T-helper 1 cell treated with Interleukin-12 subunit alpha and Interleukin-12 subunit beta and Interleukin-4 antibody, amounts not matched to agents 30 ng/mL and 1 ng/mL, for 36 hours (primary cell): Measurements from ENCODE around the gene C16orf89. TPM values are rescaled to one million over a fixed set of nuclear protein-coding genes. Genes with fewer than 3 reads are reported as not detected.
"Not testable (repeated sequence)": the region's sequence is repeated elsewhere in the genome, so short reads cannot be mapped to it uniquely, and the experiment has no call there.

Source experiments
- intact Hi-C: fragments of 100-400 bp; cut with micrococcal nuclease; formaldehyde crosslinking; loops from one replicate; pipeline ENCODE4 v1.15.1; 2024
- total RNA-seq: library from RNA; stranded (reverse); gene quantifications from 2 replicates; pipeline ENCODE4 v1.2.3, GENCODE V29; 2022

The C16orf89 gene
- total RNA-seq, 1 donor from 2014 or later = not detected

DNA sequence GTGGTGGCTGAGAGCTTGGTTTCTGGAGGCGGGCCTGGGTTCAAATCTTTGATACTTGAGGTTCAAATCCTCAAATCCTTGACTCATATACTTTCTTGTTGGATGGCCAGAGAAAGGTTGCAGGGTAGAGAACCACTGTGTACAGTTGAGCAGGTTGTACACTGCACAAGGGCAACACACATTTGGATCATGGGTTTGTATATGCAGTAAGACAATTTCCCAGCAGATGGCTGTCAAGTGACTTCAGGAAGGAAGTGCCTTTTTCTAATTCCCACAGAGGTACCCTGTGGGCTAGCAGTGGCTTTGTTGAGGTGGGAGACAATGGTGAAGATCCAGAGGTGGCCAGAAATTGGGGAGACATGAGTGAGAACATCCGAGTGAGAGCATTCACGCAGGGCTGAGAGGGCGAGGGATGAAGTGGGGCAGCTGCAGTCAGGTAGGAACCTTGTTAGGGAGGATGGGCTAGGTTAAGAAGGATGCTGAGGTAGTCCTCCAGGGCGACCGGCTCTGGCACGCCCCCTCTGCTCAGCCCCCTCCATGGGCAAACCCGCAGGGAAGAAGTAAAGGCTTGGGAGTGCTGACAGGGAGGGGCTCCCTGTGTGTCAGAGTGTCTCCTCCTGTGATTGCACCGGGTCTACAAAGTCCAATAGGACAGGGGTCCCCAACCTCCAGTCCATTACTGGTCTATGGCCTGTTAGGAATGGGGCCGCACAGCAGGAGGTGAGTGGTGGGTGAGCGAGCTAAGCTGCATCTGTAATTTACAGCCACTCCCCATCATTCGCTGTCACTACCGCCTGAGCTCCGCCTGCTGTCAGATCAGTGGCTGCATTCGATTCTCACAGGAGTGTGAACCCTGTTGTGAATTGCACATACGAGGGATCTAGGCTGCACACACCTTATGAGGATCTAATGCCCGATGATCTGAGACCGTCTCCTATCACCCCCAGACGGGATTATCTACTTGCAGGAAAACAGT lies 2.7 kb downstream of the C16orf89 start:
- intact Hi-C loops = no loop called here

DNA sequence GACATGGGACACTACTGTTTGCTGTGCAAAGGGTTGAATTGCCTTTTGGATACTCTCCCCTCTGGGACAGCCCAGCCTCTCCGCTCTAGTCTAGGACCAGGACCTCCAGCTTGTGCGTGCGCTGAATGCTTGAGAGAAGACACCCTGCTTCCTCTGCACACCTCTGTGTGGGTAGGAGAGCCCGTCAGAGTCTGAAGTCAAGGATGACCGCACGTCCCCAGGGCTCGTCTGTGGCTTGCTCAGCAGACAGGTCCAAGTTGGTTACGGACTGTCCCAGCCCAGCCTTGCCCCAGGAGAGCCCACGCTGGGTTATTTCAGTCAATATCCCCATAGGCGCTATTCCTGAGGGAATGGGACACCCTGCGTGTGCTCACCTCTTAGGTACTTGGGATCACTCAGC lies 3.7 kb downstream of the C16orf89 start:
- intact Hi-C loops = no loop called here

DNA sequence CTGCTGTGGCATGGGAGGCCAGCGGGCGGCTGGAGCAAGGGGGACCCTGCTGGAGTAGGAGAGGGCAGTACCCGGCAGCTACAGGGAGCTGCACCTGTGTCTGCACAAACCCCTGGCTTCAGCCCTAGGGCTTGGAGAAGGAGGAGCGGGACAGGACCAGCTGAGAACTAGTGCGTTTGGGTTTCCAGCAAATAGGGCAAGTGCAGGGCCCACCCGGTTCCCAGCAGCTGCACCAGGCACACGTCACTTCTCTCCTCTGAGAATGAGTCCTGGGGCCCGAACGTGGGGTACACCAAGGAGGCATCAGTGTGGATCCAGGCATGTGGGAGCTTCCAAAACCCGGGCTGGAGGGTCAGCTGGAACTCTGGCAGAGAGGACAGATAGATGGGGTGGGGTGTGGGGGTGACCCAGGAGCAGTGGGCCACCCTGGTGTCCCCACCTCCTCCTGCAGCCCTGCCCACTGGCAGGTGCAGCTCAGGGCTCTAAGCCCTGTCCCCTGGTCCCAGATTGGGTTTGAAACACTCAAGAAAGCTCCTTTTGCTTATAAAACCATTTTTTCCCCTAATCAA lies 5.6 kb downstream of the C16orf89 start:
- intact Hi-C loops = no loop called here

DNA sequence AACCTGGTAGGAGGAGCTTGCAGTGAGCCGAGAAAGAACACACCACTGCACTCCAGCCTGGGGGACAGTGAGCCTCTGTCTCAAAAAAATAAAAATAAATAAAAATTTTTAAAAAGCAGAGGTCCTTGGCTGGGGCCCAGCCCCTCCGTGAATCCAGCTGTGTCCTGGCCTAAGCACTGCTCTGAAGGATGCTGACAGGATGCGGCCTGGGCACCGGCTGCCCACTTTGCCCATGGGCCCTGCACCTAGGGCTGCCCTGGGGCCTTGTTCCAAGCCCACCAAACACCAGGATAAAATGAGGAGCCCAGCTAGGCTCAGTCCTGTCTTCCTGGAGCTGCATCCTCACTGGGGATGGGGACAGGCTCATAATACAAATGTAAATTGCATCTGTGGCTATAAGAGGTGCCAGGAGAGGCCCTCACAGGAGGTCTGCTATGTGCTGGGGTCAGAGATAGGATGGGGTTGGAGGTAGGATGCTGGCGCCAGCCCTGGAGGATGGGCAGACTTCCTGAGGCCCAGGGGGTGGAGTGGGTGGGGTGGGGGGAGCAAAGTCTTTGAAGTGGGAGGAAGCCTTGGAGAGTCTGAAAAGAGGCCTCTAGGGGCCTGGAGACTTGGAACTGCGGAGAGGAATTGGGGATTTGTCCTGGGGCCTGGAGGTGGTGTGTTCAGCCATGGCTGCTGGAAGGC lies 6.2 kb downstream of the C16orf89 start:
- intact Hi-C loops = no loop called here

DNA sequence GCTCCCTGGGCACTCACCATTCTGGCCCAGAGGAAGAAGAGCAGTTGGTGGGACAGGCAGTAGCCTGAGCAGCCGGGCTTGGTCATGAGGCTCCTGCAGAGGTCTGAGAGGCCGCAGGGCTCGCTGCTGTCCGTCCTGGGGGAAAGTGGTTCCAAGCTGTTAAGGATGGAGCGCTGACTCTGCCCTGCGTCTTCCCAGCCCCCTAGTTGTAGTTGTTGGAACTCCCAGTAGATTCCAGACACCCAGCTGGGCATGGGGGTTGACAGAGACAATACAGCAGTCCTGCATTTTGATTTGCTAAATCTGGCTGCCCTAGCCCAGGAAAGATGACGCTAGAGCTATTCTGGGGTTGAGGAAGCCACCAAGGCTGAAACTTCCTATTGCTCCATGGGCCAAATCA lies 7.3 kb downstream of the C16orf89 start:
- intact Hi-C loops = no loop called here

DNA sequence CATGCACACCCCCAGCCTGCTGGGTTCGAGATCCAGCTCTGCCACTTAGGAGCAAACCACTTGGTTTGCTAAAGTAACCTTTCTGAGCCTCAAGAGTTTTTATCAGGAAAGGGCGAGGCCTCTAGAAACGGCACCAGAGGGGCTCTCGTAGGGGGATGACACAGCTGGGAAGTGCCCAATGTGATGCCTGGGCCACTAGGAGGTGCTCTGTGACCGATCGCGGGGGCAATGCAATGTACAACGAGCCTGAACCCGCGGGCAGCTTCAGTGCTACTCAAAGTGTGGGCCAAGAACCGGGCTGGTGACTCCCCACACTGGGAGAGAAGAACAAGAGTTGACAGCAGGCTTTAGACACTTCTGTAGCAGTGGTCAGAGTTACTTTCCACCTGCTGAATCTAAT lies 9.4 kb downstream of the C16orf89 start:
- intact Hi-C loops = loop anchor here (1.0 to 2.0 kb wide), 2 partner anchors 28 to 36 kb away; no protein-coding TSS in a partner anchor

DNA sequence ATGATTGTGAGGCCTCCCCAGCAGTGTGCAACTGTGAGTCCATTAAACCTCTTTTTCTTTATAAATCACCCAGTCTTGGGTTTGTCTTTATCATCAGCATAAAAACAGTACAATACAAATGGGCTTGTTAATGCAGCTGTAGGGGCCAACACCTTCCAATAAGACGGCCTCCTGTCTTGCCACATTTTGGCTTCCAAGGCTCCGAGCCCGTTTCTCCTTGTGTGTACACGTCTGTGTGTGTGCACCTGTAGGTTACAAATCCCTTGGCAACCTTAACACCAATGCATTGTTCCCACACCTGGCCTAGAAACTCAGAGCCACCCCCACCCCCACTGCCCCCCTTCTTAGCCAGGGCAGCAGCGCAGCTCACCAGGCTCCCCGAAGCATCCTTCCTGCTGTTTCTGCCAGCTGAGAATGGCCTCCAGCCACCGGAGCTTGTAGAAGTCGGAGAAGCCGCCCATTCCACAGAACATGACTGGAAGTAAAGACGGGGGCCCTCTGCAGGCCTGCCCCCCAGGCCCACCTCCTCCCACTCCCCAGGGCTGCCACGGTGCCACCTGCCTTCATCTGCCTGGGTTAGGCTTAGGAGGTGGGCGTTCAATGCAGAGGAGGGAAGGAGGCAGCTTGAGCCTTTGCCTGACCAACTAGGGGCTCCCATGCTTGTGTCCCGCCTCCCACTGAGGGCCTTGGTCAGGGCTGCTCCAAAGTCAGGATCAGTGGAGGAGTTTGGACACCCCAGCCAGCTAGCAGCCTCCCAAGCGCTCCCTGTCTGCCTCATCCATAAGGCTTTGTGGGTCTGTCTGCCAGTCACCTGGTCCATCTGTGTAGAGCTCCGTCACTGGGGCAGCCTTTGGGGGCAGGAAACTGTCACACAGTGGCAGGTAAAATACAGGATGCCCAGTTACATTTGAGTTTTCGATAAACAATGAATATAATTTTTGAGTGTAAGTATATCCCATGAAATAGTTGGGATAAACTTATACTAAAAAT lies 10.6 kb downstream of the C16orf89 start:
- intact Hi-C loops = no loop called here

DNA sequence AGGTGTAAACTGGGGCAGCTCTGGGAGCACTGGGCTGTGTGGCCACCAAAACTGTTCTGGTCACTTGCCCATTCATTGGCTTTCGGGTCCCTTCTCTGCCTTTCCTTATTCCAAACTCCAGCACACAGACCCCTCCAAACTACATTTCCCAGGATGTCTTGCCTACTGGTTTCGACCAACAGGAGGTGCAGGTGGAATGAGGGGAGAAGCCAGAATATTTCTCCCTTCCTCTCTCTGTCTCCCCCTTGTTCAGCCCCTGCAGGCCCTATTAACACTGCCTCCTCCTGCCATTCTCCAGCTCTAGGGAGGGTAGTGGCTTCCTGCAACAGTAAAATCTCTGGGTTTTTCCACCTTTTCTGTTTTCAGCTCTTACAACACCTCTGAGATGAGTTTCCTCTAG lies 18.8 kb downstream of the C16orf89 start:
- intact Hi-C loops = no loop called here

DNA sequence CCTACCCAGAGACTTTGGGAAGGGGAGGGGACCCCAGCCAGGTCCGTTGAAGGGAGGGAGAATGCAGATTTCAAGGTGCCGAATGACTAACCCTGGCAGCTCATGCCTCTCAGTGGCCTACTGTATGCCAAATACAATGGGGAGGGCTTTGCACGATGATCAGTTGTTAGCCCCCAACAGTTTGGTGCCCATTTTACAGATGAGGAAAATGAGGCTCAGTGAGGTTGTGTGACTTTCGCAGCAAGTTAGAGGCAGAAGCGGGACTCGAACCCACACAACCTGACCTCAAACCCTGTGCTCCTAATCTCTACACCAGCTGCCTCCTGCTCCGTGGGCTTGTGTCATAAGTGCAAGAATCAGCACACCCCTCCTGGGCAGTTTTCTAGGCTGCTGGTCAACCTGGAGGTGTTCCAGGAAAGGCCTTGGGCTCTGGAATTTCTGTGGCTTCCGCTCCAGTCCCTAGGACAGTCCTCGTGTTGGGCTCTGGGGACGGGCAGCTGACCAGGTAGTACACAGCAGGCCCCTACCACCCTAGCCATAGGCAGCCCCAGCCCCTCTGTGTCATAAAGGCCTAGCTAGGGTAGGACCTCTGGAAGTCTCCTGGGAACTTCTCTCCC lies 20.1 kb downstream of the C16orf89 start:
- intact Hi-C loops = no loop called here

DNA sequence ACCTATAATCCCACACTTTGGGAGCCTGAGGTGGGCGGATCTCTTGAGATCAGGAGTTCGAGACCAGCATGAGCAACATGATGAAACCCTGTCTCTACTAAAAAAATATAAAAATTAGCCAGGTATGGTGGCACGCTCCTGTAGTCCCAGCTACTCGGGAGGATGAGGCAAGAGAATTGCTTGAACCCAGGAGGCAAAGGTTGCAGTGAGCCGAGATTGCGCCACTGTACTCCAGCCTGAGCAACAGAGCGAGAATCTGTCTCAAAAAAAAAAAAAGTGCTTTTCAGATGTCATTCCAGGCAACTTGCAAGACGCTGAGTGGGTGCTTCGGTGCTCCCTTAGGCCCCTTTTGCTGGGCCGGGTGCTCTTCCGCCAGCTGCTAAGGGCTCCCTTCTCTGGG lies 21.2 kb downstream of the C16orf89 start:
- intact Hi-C loops = not testable (repeated sequence)

DNA sequence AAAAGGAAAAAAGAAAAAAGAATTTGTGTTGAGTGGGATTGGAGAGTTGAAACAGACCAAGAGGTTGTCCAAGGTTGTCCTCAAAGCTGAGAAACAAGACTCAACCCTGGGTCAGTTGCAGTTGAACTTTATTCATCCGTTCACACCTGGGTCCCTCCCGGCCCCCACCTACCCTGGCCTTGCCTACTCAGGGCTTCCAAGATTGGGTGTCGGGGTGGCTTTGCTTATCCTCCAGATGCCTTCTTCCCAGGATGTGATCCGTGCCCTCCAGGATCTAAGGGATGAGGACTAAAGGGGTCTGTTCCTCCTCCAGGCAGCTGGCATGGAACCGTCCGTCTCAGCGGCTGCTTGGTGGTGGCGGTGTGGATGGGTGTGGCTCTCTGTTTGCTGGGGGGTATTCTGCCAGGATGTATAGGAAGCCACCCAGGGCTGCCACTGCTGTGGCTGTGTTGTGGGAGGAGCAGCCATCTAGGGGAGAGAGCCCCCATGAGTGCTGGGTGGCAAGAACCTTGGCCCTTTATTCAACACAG lies 21.7 kb downstream of the C16orf89 start:
- intact Hi-C loops = no loop called here

DNA sequence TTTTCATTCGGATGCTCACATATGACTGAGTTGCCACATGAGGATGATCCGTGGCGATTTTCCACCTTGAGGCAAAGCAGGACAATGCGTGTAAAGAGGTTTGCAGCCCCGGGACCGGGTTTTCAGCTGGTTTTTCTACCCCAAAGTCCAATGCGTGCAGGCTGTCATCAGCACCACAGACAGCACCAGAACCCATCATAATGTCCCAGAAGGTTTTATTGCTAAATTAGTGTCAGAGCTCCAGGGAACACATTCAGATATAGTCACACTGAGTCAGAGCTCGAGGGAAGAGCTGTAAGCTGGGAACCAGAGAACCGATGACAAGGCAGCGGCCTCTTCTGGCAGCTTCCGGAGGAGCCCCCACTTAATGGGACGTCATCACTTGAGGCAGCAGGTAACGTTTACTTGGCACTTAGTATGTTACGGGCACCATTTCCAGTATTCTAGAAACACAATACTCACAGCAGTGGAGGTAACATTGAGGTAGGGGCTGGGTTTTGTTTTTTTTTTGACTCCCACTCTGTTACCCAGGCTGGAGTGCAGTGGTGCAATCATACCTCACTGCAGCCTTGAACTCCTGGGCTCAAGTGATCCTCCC lies 23.1 kb downstream of the C16orf89 start:
- intact Hi-C loops = no loop called here

DNA sequence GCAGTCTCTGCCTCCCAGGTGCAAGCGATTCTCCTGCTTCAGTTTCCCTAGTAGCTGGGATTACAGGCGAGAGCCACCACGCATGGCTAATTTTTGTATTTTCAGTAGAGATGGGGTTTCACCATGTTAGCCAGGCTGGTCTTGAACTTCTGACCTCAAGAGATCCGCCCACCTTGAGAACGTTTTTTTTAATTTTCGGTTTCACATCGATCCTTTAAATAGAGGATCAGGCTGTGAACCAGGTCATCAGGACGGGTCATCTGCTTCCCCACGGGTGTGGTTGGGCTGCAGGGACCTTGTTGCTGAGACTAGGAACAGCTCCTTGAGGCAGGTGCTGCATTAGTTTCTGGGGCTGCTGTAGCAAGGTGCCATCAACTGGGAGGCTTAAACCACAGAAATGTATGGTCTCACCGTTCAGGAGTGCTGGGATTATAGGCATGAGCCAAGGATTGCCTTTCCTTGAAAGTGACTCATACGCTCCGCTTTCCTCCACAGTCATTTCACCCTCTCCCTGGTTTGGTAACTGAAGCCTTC lies 24.1 kb downstream of the C16orf89 start:
- intact Hi-C loops = no loop called here

DNA sequence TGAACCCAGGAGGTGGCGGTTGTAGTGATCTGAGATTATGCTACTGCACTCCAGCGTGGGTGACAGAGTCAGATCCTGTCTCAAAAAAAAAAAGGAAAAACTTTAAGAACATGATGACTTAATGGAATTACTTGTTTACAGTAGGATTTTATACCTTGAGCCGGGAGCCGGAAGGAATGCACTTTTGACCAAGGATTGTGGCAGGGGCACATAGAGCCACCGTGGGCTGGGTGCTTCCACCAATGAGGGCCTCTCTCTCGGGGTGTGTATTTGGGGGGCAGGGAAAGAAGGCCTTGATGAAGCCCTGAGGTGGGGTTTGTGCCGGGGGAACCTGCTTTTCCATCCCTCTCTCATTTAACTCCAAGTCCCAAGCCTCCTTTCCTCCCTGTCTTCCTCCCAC lies 25.3 kb downstream of the C16orf89 start:
- intact Hi-C loops = no loop called here

DNA sequence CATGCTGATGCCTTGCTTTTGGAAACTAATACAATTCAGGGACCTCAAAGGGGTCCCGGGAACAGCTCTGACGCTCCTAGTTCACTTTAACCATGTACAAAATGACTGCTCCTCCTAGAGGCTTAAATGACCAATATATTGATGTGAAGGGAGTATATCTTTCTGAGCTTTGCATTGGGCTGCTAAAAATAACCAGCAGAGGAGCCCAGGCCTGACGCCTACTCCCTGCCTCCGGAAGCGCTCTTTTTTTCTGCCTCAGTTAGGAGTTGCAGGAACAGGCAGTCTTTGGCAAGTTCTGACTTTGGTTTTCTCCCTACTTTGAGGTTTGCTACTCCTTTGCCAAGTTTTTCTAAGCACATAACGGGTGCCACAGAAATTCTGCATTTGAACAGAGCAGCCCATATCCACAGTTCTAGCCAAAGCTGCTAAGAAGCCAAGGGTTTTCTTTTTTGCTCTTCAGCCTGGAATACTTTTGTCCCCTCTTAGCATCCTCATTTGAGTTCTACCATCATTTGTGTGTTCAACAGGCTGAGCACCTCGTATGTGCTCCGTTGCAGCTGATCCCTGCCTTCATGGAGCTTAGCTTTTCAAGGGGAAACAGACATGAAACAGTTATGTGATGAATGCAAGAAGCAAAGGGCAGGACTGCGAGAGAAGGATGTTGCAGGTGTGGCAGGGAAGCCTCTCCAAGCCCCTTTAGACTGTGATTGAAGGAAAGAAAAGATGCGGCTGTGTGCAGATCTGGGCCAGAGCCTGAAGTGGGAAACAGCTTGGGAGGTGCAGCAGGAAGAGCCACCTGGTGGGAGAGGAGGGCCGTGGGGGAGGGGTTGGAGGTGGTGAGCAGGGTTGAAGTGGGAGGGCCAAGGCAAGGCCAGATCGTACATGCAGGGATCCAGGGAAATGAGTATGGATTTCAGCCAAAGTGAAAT lies 29.3 kb downstream of the C16orf89 start:
- intact Hi-C loops = loop anchor here (5.0 kb wide), 1 partner anchor 914 kb away; no protein-coding TSS in a partner anchor

DNA sequence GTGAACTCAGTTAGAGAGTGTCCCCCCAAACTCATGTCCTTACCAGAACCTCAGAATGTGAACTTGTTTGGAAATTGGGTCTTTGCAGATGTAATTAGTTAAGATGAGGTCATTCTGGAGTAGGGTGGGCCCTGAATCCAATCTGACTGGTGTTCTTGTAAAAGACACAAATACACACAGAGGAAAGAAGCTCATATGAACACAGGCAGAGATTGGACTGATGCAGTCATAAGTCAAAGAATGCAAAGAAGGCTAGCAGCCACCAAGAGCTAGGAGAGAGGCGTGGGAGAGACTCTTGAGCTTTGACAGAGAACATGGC lies 29.9 kb downstream of the C16orf89 start:
- intact Hi-C loops = loop anchor here (5.0 kb wide), 1 partner anchor 914 kb away; no protein-coding TSS in a partner anchor

DNA sequence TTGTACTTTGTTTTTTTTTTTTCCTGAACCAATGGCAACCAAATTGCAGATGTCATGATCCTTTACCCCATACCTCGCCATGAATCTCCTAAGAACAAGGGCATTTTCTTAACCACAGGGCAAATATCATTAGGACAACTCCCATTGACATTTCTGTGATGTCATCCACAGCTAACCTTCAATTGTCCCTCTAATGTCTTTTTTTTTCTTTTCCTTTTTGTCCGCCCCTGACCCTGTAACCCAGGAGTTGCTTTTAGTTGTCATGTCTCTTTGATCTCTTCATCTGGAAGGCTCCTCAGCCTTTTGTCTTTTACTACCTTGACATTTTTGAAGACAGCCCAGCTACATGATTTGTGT lies 31.6 kb downstream of the C16orf89 start:
- intact Hi-C loops = loop anchor here (5.0 kb wide), 1 partner anchor 187 kb away; the partner anchor contains the start of genes GLYR1 and UBN1
